Sigmoid colon (tissue), 7 donors: ENCODE data around the gene MBD3L4. TPM values are rescaled to one million over a fixed set of nuclear protein-coding genes. Genes with fewer than 3 reads are reported as not detected.

Source experiments
- DNase-seq: peaks from one replicate; pipeline ENCODE4 v3.0.0-alpha.2; 2019
- H3K27ac ChIP-seq, 4 donors: fragments of 200-600 bp; sonication (generic); one replicate each; pipeline ENCODE4 v1.5.1; 2016 to 2019; ENCODE audit warnings: mild to moderate bottlenecking in 1 of 4
- H3K27me3 ChIP-seq, 3 donors: fragments of 200-600 bp; sonication (generic); one replicate each; pipeline ENCODE4 v1.5.1; 2019; ENCODE audit warnings: mild to moderate bottlenecking in 1 of 3
- H3K36me3 ChIP-seq, 4 donors: fragments of 200-600 bp; sonication (generic); one replicate each; pipeline ENCODE4 v1.5.1; 2016 to 2019
- H3K4me1 ChIP-seq, 4 donors: fragments of 200-600 bp; sonication (generic); one replicate each; pipeline ENCODE4 v1.5.1; 2017 to 2019
- H3K4me3 ChIP-seq, 4 donors: fragments of 200-600 bp; sonication (generic); one replicate each; pipeline ENCODE4 v1.5.1; 2017 to 2019; ENCODE audit warnings: mild to moderate bottlenecking in 2 of 4, moderate library complexity in 1 of 4
- H3K9me3 ChIP-seq, 4 donors: fragments of 200-600 bp in 3 of 4; sonication (generic) in 3 of 4; one replicate each; pipeline versions ENCODE4 v1.5.1 to v1.6.1; 2013 to 2019
- EP300 ChIP-seq, 4 donors: sonication (generic); formaldehyde crosslinking; IDR thresholded peaks; one replicate each; pipeline ENCODE4 v1.6.1; 2017; ENCODE audit warnings: antibody characterized with exemption in 4 of 4
- POLR2A ChIP-seq, 2 donors: fragments of 450-650 bp; IDR thresholded peaks; one replicate each; pipeline ENCODE4 v1.6.1; 2016; ENCODE audit warnings: antibody characterized with exemption in 2 of 2, mild to moderate bottlenecking in 2 of 2, moderate library complexity in 2 of 2
- POLR2AphosphoS5 ChIP-seq, 4 donors: sonication (generic); formaldehyde crosslinking; IDR thresholded peaks; one replicate each; pipeline ENCODE4 v1.6.1; 2017; ENCODE audit warnings: antibody characterized with exemption in 4 of 4
- WGBS, 2 donors: extraction: QIAGEN DNeasy Blood & Tissue Kit; methylation state at CpG; one replicate each; pipeline ENCODE4 v1.1.7; 2013; 5-methylcytosine and 5-hydroxymethylcytosine counted together
- intact Hi-C: fragments of 100-400 bp; cut with DNase I; formaldehyde crosslinking; loops from one replicate; pipeline ENCODE4 v1.15.1; 2023
- polyA plus RNA-seq, 3 donors: library from polyadenylated mRNA; stranded (reverse); fragments of 200-250 nt; gene quantifications; one replicate each; pipeline ENCODE4 v1.2.3, GENCODE V29; 2013
- total RNA-seq, 4 donors: library from RNA; depleted of rRNA; stranded (reverse); fragments of >200 nt; gene quantifications; one replicate each; pipeline ENCODE4 v1.1.0, GENCODE V29; 2016
- TF ChIP-seq, protein P1 (sequence below), 4 experiments: fragments of 450-650 bp in 3 of 4; fragments of 200-600 bp in 1 of 4; IDR thresholded peaks; one replicate each; pipeline ENCODE4 v1.5.1; 2016 to 2019; ENCODE audit warnings: antibody characterized with exemption in 4 of 4, mild to moderate bottlenecking in 3 of 4, moderate library complexity in 2 of 4
- donor health status: healthy with polysubstance abuse.
- donor health status: Bipolar disorder and iron deficiency.
- donor health status: healthy.

MBD3L4 gene
- total and polyA plus RNA-seq, 7 donors: not detected

DNA sequence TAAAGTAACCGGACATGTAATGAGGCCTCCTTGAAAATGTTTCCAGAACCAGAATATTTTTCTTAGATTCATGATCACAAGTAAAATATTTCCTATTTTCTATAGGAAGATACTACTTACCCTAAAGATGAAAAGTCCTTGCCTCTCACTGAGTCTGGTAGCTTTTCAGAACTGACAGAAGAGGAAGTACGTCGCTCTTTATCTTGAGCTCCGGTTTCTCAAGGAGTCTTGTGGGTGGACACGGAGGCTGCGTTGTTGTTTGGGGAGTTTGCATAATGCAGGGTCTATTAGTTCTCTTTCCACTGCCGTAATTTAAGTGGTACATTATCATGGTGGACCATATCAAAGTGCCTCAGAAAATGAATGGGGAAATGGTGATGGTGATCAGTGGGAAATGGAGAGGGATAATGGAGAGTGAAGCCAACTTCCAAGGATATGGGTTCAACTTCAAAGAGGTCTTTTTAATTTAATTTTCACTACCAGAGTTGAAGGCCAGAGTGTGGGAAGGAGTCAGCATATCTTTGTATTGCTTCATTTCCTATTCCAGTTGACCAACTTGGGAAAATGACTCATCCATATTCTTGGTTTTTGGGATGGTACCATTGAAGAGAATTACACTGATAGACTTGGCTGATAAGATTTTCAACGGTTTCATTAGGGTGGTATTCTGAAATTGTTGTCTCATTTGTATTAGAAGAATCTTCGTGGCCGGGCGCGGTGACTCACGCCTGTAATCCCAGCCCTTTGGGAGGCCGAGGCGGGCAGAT lies 42.1 kb downstream of the MBD3L4 start:
- no peak for DNase-seq
- H3K27ac ChIP-seq: no peak overlapping the region
- no peak overlapping the region for H3K4me3 ChIP-seq
- TF ChIP-seq, protein P1, sequence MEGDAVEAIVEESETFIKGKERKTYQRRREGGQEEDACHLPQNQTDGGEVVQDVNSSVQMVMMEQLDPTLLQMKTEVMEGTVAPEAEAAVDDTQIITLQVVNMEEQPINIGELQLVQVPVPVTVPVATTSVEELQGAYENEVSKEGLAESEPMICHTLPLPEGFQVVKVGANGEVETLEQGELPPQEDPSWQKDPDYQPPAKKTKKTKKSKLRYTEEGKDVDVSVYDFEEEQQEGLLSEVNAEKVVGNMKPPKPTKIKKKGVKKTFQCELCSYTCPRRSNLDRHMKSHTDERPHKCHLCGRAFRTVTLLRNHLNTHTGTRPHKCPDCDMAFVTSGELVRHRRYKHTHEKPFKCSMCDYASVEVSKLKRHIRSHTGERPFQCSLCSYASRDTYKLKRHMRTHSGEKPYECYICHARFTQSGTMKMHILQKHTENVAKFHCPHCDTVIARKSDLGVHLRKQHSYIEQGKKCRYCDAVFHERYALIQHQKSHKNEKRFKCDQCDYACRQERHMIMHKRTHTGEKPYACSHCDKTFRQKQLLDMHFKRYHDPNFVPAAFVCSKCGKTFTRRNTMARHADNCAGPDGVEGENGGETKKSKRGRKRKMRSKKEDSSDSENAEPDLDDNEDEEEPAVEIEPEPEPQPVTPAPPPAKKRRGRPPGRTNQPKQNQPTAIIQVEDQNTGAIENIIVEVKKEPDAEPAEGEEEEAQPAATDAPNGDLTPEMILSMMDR (IDR thresholded peaks at IDR 0.05): no peak
- no peak for TF ChIP-seq POLR2AphosphoS5 (IDR thresholded peaks at IDR 0.05)
- TF ChIP-seq EP300 (IDR thresholded peaks at IDR 0.05): no peak
- TF ChIP-seq POLR2A (IDR thresholded peaks at IDR 0.05): no peak
- intact Hi-C loops: no loop called here
- WGBS, 2 donors: 76 to 84% methylated on average over 15 of the region's 15 CpGs
- H3K27me3 ChIP-seq: peaks cover 0 to 6% (median 0%) of the 10 kb centered on the region in 3 donors
- no peaks in the 10 kb centered on the region for H3K9me3 ChIP-seq
- no peaks in the 10 kb centered on the region for H3K4me1 ChIP-seq
- H3K36me3 ChIP-seq: no peaks in the 10 kb centered on the region

DNA sequence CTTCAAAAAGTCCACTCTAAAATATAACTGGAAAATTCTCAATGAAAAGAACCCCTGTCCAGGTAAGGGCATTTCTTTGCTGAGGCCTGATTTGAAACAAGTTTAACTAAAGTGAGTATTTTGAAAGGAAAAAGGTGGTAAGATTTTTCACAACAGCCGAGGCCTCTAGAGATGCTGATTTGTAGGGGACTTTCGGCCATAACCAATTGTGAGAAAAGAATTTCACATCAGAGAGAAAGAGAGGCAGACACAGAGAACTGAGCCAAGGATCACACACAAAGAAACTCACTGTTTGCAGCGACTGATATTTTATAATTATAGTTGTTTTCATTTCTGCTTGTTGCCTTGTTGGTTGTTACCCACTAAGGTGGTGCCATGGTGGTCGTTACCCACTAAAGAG lies 43.2 kb downstream of the MBD3L4 start:
- no peak overlapping the region for H3K4me3 ChIP-seq
- no peak overlapping the region for H3K27ac ChIP-seq
- intact Hi-C loops: no loop called here
- H3K9me3 ChIP-seq: no peaks in the 10 kb centered on the region
- no peak for DNase-seq
- no peaks in the 10 kb centered on the region for H3K4me1 ChIP-seq
- H3K36me3 ChIP-seq: no peaks in the 10 kb centered on the region
- H3K27me3 ChIP-seq: peaks cover 0 to under 1% (median 0%) of the 10 kb centered on the region in 3 donors
- TF ChIP-seq POLR2A (IDR thresholded peaks at IDR 0.05) (no peak), POLR2AphosphoS5 (IDR thresholded peaks at IDR 0.05) (no peak), EP300 (IDR thresholded peaks at IDR 0.05) (no peak)
- TF ChIP-seq, protein P1 (IDR thresholded peaks at IDR 0.05): no peak
- WGBS, 2 donors: 70 to 78% methylated on average over 4 of the region's 4 CpGs

DNA sequence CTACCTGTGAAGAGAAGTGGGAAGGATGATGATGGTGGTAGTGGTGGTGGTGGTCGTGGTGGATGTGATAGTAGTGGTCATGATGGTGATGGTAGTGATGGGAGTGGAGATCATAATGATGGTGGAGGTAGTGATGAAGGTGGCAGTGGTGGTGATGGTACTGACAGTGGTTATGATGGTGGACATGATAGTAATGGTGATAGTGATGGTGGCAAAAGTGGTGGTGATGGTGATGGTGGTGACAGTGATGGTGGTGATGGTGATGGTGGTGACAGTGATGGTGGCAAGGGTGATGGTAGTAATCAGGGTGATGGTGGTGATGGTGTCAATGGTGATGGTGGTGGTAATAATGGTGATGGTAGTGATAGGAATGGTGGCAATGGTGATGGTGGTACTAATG lies 44.9 kb downstream of the MBD3L4 start:
- intact Hi-C loops: no loop called here
- Histone ChIP-seq H3K27me3 (no peaks in the 10 kb centered on the region), H3K9me3 (no peaks in the 10 kb centered on the region), H3K36me3 (no peaks in the 10 kb centered on the region), H3K4me1 (no peaks in the 10 kb centered on the region), H3K4me3 (no peak overlapping the region), H3K27ac (no peak overlapping the region)
- TF ChIP-seq, protein P1 (IDR thresholded peaks at IDR 0.05): no peak
- TF ChIP-seq EP300 (IDR thresholded peaks at IDR 0.05): no peak
- TF ChIP-seq POLR2A (IDR thresholded peaks at IDR 0.05): no peak
- TF ChIP-seq POLR2AphosphoS5 (IDR thresholded peaks at IDR 0.05): no peak
- DNase-seq: no peak
- WGBS, 2 donors: 59 to 77% methylated on average over 1 of the region's 1 CpG

DNA sequence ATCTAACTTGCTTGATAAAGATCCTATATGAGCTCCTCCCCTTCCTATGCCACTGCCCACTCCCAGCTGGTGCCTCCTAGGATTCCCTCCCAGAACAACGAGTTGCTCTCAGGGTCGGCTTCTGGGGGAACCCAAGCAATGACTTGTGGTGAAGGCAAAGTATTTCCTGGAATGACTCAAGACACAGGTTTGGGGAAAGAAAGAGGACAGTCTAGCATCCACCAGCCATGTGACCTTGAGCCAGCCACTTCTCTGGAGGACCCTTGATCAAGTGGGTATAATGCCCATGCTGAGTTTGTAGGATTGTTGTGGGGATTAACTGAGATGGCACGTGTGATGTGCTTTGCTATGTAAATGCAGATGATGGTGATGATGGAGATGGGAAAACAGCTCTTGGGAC lies 51.7 kb downstream of the MBD3L4 start:
- no peak overlapping the region for H3K27ac ChIP-seq
- peaks cover 0 to 14% (median 8%) of the 10 kb centered on the region in 4 donors for H3K9me3 ChIP-seq
- H3K27me3 ChIP-seq: no peaks in the 10 kb centered on the region
- no peak overlapping the region for H3K4me3 ChIP-seq
- TF ChIP-seq POLR2AphosphoS5 (IDR thresholded peaks at IDR 0.05) (no peak), EP300 (IDR thresholded peaks at IDR 0.05) (no peak), POLR2A (IDR thresholded peaks at IDR 0.05) (no peak)
- TF ChIP-seq, protein P1 (IDR thresholded peaks at IDR 0.05): no peak
- WGBS, 2 donors: 48 to 59% methylated on average over 3 of the region's 3 CpGs
- no peaks in the 10 kb centered on the region for H3K36me3 ChIP-seq
- intact Hi-C loops: no loop called here
- no peaks in the 10 kb centered on the region for H3K4me1 ChIP-seq
- DNase-seq: no peak
